Stimulated activated memory B cell treated with anti-CD40 and anti-IgM and Interleukin-4, amounts not matched to agents 10 μg/mL and 1 μg/mL and 100 μg/mL, for 72 hours (primary cell): ENCODE measurements around the gene ITPR2.
"Not testable (repeated sequence)": the region's sequence is repeated elsewhere in the genome, so short reads cannot be mapped to it uniquely, and the experiment has no call there.

Source experiments
- ATAC-seq: fragments of 150-1000 bp; cut with Tn5 transposase; 2 replicates; pipeline ENCODE4 v1.10.0; 2021
- H3K27ac Mint-ChIP-seq: one replicate; pipeline ENCODE4 v1.8.0; 2022; ENCODE audit warnings: mild to moderate bottlenecking, mixed read lengths
- H3K27me3 Mint-ChIP-seq: one replicate; pipeline ENCODE4 v1.8.0; 2022; ENCODE audit warnings: mixed read lengths
- H3K36me3 Mint-ChIP-seq: one replicate; pipeline ENCODE4 v1.8.0; 2022; ENCODE audit warnings: mixed read lengths
- H3K4me1 Mint-ChIP-seq: one replicate; pipeline ENCODE4 v1.8.0; 2022; ENCODE audit warnings: mixed read lengths
- H3K4me3 Mint-ChIP-seq: one replicate; pipeline ENCODE4 v1.8.0; 2022; ENCODE audit warnings: mild to moderate bottlenecking, moderate library complexity, mixed read lengths
- H3K9me3 Mint-ChIP-seq: one replicate; pipeline ENCODE4 v1.8.0; 2022; ENCODE audit warnings: mixed read lengths

The ITPR2 gene

GRCh38 chr12:26832822-26833742, at the start of gene ITPR2:
Gene ITPR2, minus strand, starts transcription at chr12:26833194. Its CDS starts 413 bp downstream, at chr12:26832781.
- Mint-ChIP-seq H3K27me3 (no peaks in the 10 kb centered on the region), H3K27ac (peak within 1 kb of the TSS; percentile 99), H3K9me3 (no peaks in the 10 kb centered on the region), H3K36me3 (no peaks in the 10 kb centered on the region), H3K4me3 (peak within 1 kb of the TSS; percentile 96), H3K4me1 (peaks cover 36% of the 10 kb centered on the region)
- peak; percentile 95 for ATAC-seq

GRCh38 chr12:26880625-26881024, 47.6 kb upstream of the ITPR2 start:
- Mint-ChIP-seq H3K9me3 (peaks cover 9% of the 10 kb centered on the region), H3K4me1 (peaks cover 30% of the 10 kb centered on the region), H3K27me3 (no peaks in the 10 kb centered on the region), H3K36me3 (peaks cover 9% of the 10 kb centered on the region), H3K4me3 (no peak overlapping the region), H3K27ac (no peak overlapping the region)
- ATAC-seq = no peak

- Mint-ChIP-seq H3K36me3 (peaks cover 7% of the 10 kb centered on the region), H3K9me3 (peaks cover 9% of the 10 kb centered on the region), H3K4me3 (no peak overlapping the region), H3K27ac (peak overlapping the region; percentile 48), H3K27me3 (no peaks in the 10 kb centered on the region), H3K4me1 (peaks cover 13% of the 10 kb centered on the region)
- ATAC-seq = peak; percentile 74
These were observed 45.7 kb upstream of the ITPR2 start for GRCh38 chr12:26878661-26879119.

GRCh38 chr12:26874501-26875296, 41.7 kb upstream of the ITPR2 start:
- peaks cover 8% of the 10 kb centered on the region for H3K27me3 Mint-ChIP-seq
- peaks cover 13% of the 10 kb centered on the region for H3K4me1 Mint-ChIP-seq
- no peaks in the 10 kb centered on the region for H3K9me3 Mint-ChIP-seq
- H3K27ac Mint-ChIP-seq = no peak overlapping the region
- H3K36me3 Mint-ChIP-seq = no peaks in the 10 kb centered on the region
- no peak overlapping the region for H3K4me3 Mint-ChIP-seq
- peak; percentile 63 for ATAC-seq

- Mint-ChIP-seq H3K36me3 (no peaks in the 10 kb centered on the region), H3K27me3 (peaks cover 8% of the 10 kb centered on the region), H3K27ac (no peak overlapping the region), H3K4me3 (no peak overlapping the region), H3K4me1 (peaks cover 3% of the 10 kb centered on the region), H3K9me3 (no peaks in the 10 kb centered on the region)
- no peak for ATAC-seq
These were observed 39.6 kb upstream of the ITPR2 start for GRCh38 chr12:26872625-26873024.

GRCh38 chr12:26871985-26872384, 39.0 kb upstream of the ITPR2 start:
- Mint-ChIP-seq H3K4me1 (peaks cover 9% of the 10 kb centered on the region), H3K27ac (no peak overlapping the region), H3K27me3 (peaks cover 8% of the 10 kb centered on the region), H3K4me3 (no peak overlapping the region), H3K9me3 (no peaks in the 10 kb centered on the region), H3K36me3 (no peaks in the 10 kb centered on the region)
- no peak for ATAC-seq

GRCh38 chr12:26870491-26871419, 37.8 kb upstream of the ITPR2 start:
- Mint-ChIP-seq H3K27ac (no peak overlapping the region), H3K9me3 (no peaks in the 10 kb centered on the region)

GRCh38 chr12:26869908-26870459, 37.0 kb upstream of the ITPR2 start:
- no peak overlapping the region for H3K27ac Mint-ChIP-seq
- ATAC-seq = no peak
- peaks cover 8% of the 10 kb centered on the region for H3K27me3 Mint-ChIP-seq

More at GRCh38 chr12:26870491-26871419, 37.8 kb upstream of the ITPR2 start:
- Mint-ChIP-seq H3K4me1 (peaks cover 12% of the 10 kb centered on the region), H3K36me3 (no peaks in the 10 kb centered on the region), H3K27me3 (peaks cover 8% of the 10 kb centered on the region), H3K4me3 (no peak overlapping the region)
- ATAC-seq = no peak

GRCh38 chr12:26869104-26869494, 36.1 kb upstream of the ITPR2 start:
- Mint-ChIP-seq H3K4me1 (peaks cover 12% of the 10 kb centered on the region), H3K36me3 (no peaks in the 10 kb centered on the region), H3K27me3 (peaks cover 8% of the 10 kb centered on the region), H3K4me3 (no peak overlapping the region), H3K27ac (no peak overlapping the region), H3K9me3 (no peaks in the 10 kb centered on the region)
- ATAC-seq = no peak

More at GRCh38 chr12:26869908-26870459, 37.0 kb upstream of the ITPR2 start:
- Mint-ChIP-seq H3K4me3 (no peak overlapping the region), H3K36me3 (no peaks in the 10 kb centered on the region), H3K4me1 (peaks cover 12% of the 10 kb centered on the region), H3K9me3 (no peaks in the 10 kb centered on the region)

GRCh38 chr12:26868447-26869103, 35.6 kb upstream of the ITPR2 start:
- Mint-ChIP-seq H3K9me3 (no peaks in the 10 kb centered on the region), H3K4me3 (no peak overlapping the region), H3K4me1 (peaks cover 12% of the 10 kb centered on the region), H3K36me3 (no peaks in the 10 kb centered on the region), H3K27ac (no peak overlapping the region), H3K27me3 (peaks cover 8% of the 10 kb centered on the region)
- ATAC-seq = no peak

- H3K36me3 Mint-ChIP-seq = no peaks in the 10 kb centered on the region
- no peaks in the 10 kb centered on the region for H3K9me3 Mint-ChIP-seq
- peaks cover 8% of the 10 kb centered on the region for H3K27me3 Mint-ChIP-seq
- H3K4me3 Mint-ChIP-seq = no peak overlapping the region
- ATAC-seq = peak; percentile 36
- H3K4me1 Mint-ChIP-seq = peaks cover 12% of the 10 kb centered on the region
- H3K27ac Mint-ChIP-seq = no peak overlapping the region
These were observed 34.1 kb upstream of the ITPR2 start for GRCh38 chr12:26867080-26867479.

GRCh38 chr12:26863515-26863914, 30.5 kb upstream of the ITPR2 start:
- H3K4me1 Mint-ChIP-seq = peaks cover 12% of the 10 kb centered on the region
- no peak overlapping the region for H3K27ac Mint-ChIP-seq
- peaks cover 3% of the 10 kb centered on the region for H3K9me3 Mint-ChIP-seq
- no peaks in the 10 kb centered on the region for H3K27me3 Mint-ChIP-seq
- no peaks in the 10 kb centered on the region for H3K36me3 Mint-ChIP-seq
- no peak overlapping the region for H3K4me3 Mint-ChIP-seq
- no peak for ATAC-seq

- not testable (repeated sequence) for ATAC-seq, H3K36me3 Mint-ChIP-seq, H3K27me3 Mint-ChIP-seq, H3K27ac Mint-ChIP-seq, H3K4me3 Mint-ChIP-seq, H3K9me3 Mint-ChIP-seq
- H3K4me1 Mint-ChIP-seq = peaks cover 11% of the 10 kb centered on the region
These were observed 29.8 kb upstream of the ITPR2 start for GRCh38 chr12:26862787-26863186.

- ATAC-seq = no peak
- peaks cover under 1% of the 10 kb centered on the region for H3K4me1 Mint-ChIP-seq
- peaks cover 3% of the 10 kb centered on the region for H3K9me3 Mint-ChIP-seq
- H3K27me3 Mint-ChIP-seq = no peaks in the 10 kb centered on the region
- H3K27ac Mint-ChIP-seq = no peak overlapping the region
- no peak overlapping the region for H3K4me3 Mint-ChIP-seq
- no peaks in the 10 kb centered on the region for H3K36me3 Mint-ChIP-seq
These were observed 28.7 kb upstream of the ITPR2 start for GRCh38 chr12:26861690-26862089.
